Measurements from ENCODE around the gene FAM163A.

DNA sequence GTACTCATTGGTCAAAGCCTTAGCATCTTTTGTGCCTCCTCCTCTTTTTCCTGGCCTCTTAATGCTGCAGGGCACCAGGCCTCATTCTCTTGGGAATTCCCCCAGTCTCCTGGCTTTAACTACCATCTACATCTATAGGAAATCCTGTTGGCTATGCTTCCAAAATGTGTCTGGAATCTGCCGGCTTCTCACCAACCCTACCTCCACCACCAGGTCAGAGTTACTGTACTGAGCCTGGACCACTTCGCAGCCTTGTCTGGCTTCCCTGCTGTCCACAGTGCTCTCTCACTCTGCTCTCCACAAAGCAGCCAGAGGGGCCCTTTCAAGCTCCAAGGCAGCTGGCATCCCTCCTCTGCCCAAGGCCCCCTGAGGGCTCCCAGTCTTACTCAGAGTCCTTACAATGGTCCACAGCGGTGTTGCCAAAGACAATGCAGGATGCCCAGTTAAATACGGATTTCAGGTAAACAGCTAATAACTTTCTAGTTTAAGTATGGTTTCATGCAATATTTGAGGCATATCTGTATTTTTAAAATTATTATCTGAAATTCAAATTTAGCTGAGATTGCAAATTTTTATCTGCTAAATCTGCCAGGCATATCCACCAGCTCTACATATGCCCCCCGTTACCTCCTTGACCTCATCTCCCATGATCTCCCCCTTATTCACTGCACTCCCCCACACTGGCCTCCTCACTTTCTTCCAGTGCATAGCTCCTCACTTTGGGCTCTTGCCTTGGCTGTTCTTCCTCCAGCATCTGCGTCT lies 34.5 kb upstream of the FAM163A start:
- no peak for TF ChIP-seq EZH2 (IDR thresholded peaks at IDR 0.05)
- no peak for TF ChIP-seq POLR2AphosphoS5 (IDR thresholded peaks at IDR 0.05; ENCODE audit: borderline replicate concordance, low read depth, low read length)

All from SK-N-MC (cell line).